Amniotic stem cell (primary cell): ENCODE data around the gene ARHGAP11B.
"Not testable (repeated sequence)": the region's sequence is repeated elsewhere in the genome, so short reads cannot be mapped to it uniquely, and the experiment has no call there.

Experiments
- DNase-seq: peaks from one replicate; lab custom pipeline; 2025; lab: John Stamatoyannopoulos, UW

The ARHGAP11B gene

DNA sequence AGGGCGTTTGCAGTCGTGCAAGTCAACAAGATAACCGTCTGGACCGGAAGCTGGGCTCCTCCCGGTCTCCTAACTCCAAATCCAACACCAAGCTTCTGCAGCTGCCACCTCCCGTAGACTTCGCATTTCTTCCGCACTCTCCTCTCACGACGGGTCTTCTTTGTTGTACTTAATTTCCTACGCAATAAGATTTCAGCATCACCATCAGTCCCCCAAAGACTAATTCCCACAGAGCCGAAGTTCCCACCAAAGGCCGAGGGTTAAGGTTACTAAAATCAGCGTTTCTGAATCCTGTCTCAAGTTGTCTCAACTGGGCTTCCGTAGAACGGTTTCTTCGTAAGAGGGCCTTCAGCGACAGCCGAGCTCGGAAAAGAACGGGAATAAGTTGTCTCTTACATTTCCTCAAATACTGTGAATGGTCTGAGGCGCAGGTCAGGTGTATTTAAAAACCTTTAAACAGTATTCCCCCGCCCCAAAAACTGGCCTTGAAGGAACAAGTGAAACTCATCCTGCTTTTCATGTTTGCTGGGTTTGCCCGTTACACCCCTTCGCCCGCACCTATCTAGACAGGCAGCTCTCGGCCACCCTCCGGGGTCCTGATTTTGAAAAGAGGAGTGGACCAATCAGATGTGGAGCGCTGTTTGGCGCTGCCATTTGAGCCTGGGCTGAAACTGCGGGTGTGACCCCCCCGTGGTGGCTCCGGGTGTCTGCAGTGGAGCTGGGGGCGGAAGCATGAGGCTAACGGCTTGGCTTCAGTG, at the start of gene ARHGAP11B:
TSS of gene ARHGAP11B (plus strand) at position 693 of the 758 bp plus-strand sequence.
- not testable (repeated sequence) for DNase-seq

- not testable (repeated sequence) for DNase-seq
Observed at GRCh38 chr15:30579394-30579970, 46.4 kb upstream of the ARHGAP11B start.

- DNase-seq: not testable (repeated sequence)
Observed at GRCh38 chr15:30580716-30581115, 45.2 kb upstream of the ARHGAP11B start.

DNA sequence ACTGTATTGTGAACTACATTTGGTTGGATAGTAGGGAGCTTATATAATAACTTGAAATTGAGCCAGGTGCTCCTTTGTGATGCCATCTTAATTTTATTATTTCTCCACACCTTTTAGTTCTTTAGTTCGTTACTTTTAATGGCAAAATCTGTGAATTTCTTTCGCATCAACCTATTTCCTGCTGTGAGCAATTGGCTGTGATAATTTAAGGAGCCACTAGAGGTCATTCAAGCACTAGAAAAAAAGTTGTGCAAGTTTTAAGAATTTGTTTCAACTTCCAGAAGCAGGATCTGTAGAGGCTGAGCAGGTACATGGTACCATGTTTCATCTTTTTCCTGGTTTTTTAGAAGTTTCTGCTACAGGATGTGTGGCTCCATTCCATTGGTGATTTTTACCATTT, 27.0 kb upstream of the ARHGAP11B start:
- not testable (repeated sequence) for DNase-seq

GRCh38 chr15:30603796-30604195, 22.1 kb upstream of the ARHGAP11B start, which contains the start of gene GOLGA8H:
TSS of gene GOLGA8H (plus strand) at chr15:30604028. CDS start at chr15:30604126, 98 bp downstream.
- DNase-seq: not testable (repeated sequence)

DNA sequence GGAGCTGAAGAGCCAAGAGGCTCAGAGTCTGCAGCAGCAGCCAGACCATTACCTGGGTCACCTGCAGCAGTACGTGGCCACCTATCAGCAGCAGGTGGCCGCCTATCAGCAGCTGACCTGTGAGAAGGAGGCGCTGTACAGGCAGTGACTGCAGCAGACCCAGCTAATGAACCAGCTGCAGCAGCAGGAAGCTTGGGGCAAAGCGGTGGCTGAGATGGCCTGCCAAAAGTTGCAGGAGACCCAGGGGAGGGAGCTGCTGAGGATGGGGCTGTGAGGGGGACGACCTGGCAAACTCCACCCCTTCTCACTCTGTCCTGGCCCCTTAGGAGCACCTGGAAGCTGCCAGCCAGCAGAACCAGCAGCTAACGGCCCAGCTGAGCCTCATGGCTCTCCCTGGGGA, 13.7 kb upstream of the ARHGAP11B start:
- DNase-seq: not testable (repeated sequence)

GRCh38 chr15:30621342-30621741, 4.6 kb upstream of the ARHGAP11B start:
- DNase-seq: not testable (repeated sequence)

DNA sequence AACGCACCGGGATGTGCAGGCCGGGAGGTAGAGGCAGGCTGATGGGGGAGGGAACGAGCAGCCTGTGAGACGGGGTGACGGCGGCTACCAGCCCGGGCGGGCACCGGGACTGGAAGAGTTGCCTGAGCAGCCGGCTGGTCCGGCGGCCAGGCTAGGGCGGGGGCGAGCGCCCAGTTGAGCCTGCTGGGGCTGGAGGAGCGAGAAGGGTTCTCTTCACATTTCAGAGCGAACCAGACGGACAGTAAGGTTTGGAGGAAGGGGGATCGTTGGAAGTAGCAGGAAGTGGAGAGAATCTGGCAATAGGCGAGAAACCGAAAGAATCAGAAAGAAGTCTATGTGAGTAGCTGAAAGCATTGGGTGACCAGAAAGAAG, 252 bp downstream of the ARHGAP11B start:
- not testable (repeated sequence) for DNase-seq

DNA sequence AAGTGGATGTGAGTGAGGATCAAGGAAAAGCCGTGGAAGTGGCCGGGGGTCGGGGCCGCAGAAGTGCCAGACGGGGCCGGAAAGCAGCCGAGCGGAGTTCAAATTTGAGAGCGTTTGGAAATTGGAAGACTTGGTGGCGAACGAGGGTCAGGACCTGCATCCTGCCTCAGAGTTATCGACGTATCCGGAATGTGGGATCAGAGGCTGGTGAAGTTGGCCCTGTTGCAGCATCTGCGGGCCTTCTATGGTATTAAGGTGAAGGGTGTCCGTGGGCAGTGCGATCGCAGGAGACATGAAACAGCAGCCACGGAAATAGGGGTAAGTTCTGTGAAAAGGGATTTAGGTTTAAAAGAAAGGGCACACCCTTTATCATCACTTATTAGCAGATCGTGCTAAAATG, 704 bp downstream of the ARHGAP11B start:
- DNase-seq: not testable (repeated sequence)

DNA sequence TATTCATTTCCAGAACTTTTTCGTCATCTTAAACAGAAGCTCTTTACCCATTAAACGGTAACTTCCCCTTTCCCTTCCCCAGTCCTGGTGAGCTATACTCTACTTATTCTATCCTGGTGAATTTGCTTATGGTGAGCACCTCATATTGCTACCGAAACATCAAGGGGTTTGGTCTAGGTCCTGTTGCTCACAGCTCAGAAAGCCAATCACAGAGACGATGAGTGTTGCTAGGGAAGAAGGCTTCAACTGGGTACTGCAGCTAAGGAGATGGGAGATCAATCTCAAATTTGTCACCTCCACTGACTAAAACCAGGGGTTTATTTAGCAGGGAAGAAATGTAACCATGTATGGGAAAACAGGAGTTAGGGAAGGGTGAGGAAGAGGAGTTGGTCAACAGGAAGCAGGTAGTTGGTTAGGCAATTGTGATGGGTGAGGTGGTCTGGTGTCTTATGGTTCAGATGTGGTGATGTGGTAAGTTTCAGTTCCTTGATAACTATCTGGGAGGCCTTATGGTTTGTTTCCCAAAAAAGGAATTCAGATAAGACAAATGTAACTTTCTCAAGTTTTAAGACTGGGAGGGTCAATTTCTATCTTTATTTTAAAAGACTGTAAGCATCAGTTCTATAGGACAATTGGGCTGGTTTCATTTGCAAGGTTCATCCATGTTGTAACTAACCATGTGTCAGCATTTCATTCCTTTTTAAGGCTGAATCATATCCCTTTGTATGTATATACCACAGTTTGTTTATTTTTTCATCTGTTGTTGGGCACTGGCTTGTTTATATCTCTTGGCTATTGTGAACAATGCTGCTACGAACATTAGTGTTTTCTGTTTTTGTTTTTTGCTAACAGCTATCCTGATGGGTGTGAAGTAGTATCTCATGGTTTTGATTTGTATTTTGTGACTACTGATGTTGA, 24.3 kb downstream of the ARHGAP11B start:
- DNase-seq: no peak

DNA sequence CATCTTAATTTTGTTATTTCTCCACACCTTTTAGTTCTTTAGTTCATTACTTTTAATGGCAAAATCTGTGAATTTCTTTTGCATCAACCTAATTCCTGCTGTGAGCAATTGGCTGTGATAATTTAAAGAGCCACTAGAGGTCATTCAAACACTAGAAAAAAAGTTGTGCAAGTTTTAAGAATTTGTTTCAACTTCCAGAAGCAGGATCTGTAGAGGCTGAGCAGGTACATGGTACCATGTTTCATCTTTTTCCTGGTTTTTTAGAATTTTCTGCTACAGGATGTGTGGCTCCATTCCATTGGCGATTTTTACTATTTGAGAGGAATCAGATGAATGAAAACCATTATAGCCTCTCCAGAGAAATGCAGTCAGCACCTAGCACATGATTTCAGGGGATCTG, 35.2 kb downstream of the ARHGAP11B start:
- DNase-seq: not testable (repeated sequence)

DNA sequence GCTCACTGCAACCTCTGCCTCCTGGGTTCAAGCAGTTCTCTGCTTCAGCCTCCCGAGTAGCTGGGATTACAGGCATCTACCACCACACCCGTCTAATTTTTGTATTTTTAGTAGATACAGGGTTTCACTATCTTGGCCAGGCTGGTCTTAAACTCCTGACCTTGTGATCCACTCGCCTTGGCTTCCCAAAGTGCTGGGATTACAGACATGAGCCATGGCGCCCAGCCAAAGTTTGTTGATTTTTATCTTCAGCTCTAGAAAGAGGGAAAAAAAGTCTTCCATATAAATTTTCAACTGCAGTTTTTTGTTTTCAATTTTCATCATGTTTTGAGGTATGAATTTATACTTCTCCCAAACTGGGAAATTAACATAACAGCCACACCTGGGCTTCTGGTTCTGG, 43.7 kb downstream of the ARHGAP11B start:
- DNase-seq: not testable (repeated sequence)

- DNase-seq: no peak
Observed at GRCh38 chr15:30670056-30670455, 44.1 kb downstream of the ARHGAP11B start.

DNA sequence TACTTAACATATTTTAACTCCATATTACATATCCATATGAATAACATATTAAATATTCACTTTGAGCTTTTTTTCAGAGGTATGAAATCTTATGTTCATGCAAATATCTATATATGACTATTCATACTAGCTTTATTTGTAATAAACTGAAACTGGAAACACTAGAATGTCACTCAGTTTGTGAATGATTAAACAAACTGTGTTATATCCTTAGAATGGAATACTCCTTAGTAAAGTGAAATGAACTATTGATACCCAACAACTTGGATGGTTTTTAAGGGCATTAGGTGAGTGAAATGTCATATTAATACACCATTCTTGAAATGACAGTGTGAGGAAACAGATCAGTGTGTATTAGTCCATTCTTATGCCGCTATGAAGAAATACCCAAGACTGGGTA, 45.4 kb downstream of the ARHGAP11B start:
- DNase-seq: no peak

DNA sequence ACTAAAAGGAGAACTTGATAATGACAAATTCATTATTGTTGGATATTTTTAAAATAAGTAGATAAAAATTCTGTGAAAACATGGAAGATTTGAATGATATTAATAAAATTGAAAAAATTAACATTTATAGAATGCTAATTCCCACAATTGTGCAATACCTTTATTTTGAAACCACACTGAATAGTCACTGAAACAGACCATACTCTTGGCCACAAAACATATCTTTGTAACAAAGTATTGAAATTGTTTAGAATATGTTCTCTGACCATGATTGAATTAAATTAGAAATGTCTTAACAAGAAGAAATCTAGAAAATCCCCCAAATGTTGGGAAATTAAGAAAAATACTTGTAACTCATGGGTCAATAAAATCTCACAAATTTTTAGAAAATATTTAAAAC, 49.2 kb downstream of the ARHGAP11B start:
- DNase-seq: no peak

GRCh38 chr15:30675891-30676290, 50.0 kb downstream of the ARHGAP11B start:
- DNase-seq: not testable (repeated sequence)

DNA sequence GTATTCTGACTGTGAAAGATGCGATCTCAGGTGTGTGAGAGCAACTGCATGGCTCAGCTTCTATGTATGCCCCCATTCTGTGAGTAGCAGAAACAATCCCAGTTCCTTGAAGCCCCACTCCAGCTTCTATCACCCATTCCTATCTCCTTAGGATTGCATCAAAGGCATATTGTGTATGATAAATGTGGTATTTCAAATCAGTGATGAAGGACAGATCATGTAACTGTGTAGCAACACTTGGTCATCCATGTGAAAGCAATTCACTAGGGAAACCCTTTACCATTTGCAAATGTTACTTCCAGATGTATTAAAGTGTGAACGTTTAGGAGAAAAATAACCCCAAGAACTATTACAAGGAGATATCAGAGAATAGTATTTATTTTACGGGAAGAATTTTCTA, 55.1 kb downstream of the ARHGAP11B start:
- DNase-seq: not testable (repeated sequence)

DNA sequence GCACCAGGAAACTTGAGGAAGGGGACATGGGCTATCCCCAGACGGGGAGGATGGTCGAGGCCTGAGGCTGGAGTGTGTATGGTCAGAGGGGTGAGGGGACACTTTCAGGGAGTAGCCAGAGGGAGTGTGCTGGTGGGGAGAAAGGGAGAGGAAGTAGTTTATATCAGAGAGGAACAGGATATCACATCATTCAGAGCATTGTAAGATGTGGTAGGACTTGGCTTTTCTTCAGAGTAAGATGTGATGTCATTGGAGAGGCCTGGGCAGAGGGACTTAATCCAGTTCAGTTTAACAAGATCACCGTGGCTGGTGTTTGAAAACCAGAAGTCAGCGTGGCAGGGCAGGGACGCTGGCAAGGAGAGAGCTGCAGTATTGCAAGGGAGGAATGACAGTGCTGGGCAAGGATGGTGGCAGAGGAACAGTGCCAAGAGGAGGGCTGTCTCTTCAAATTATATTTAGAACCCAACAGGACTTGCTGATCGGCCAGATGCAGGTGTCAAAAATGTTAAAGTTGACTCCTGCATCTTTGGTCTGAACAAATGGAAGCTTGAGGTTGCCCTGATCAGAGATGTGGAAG, 59.9 kb downstream of the ARHGAP11B start:
- DNase-seq: not testable (repeated sequence)

- DNase-seq: not testable (repeated sequence)
Observed at GRCh38 chr15:30686651-30687050, 60.7 kb downstream of the ARHGAP11B start.
